Epithelial cell of prostate (primary cell): ENCODE results near the gene SENP7.
"Not testable (repeated sequence)": the region's sequence is repeated elsewhere in the genome, so short reads cannot be mapped to it uniquely, and the experiment has no call there.

Experiments
- DNase-seq: peaks from one replicate; pipeline ENCODE4 v3.0.0-alpha.2; 2011; ENCODE audit warnings: low read depth, low spot score
- H3K27ac ChIP-seq: fragments of 450-650 bp; 2 replicates; pipeline ENCODE4 v1.5.1; 2017; ENCODE audit warnings: mild to moderate bottlenecking

The SENP7 gene

DNA sequence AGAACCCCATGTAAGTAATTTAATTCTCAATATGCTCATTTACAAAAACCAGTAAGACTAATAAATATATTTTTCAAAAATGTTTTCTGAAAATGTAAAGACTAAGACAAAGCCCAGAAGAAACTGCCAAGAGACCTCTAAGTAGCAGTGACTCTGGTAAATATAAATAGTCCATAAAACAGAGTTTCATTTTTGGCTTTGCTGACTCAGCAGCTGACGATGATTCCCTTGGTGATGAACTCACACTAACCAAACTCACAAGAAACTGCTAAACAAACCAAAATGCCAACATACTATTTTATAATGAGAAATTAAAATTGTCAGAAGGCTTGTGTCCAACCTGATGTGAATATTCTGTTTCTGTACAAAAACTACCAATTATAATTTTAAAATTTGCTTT lies 161.2 kb downstream of the SENP7 start:
- no peak for DNase-seq
- no peak overlapping the region for H3K27ac ChIP-seq

DNA sequence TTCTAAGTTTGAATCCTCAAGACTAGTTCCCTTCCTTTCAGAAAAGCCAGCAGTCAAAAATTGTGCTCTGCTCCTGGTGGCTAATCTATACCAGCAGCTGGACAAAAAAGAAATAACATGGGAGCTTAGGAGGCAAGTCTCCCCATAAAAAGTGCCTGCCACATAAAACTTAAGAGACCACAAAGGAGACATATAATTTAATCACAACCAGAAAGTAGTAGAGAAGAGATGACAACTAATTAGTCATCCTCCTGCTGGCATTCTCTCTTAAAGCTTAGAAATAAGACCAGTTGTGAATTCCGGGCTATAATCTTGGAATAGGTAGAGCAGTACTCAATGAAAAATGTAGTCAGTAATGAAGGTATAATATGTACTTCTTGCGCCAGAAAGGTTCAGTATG lies 172.4 kb downstream of the SENP7 start:
- DNase-seq = no peak

DNA sequence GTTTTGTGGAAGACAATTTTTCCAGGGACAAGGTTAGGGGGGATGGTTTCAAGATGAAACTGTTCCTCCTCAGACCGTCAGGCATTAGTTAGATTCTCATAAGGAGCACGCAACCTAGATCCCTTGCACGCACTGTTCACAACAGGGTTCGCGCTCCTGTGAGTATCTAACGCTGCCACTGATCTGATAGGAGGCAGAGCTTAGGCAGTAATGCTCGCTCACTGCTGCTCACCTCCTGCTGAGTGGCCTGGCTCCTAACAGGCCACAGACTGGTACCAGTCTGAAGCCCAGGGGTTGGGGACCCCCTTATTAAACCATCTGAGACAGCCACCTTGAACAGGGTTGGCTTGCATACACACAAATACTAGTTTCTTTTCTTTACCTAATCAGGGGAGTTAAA lies 179.1 kb downstream of the SENP7 start:
- H3K27ac ChIP-seq = no peak overlapping the region
- no peak for DNase-seq

More for the DNA sequence above, 172.4 kb downstream of the SENP7 start:
- no peak overlapping the region for H3K27ac ChIP-seq

DNA sequence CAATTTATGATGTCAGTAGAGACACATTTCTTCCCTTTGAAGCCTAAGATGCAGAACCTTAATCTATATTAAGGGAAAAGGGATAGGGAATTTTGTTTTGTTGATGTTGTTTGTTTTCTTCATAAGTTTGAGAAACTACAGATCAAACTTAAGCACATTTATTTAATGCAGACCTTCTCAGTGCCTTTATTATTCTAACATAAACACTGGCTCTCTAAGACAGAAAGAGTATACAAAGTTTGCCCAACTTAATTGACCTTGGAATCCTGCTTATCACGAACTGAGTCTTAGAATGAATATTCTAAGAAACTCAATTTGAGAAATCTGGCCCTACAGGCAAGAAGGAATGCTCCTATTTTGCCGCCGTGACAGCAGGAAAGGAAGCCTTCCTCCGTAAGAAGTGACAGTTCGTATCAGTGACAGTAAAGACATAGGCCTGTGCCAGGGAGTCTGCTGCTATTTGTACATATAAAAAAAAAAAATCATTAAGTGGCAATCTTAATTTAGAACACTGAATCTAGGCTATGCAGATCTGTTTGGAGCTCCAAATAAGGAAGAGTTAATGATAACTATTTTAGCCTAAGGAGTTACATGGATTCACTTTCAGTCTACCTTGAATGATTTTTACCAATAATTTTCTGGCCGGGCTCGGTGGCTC lies 183.9 kb downstream of the SENP7 start:
- H3K27ac ChIP-seq = no peak overlapping the region
- no peak for DNase-seq

DNA sequence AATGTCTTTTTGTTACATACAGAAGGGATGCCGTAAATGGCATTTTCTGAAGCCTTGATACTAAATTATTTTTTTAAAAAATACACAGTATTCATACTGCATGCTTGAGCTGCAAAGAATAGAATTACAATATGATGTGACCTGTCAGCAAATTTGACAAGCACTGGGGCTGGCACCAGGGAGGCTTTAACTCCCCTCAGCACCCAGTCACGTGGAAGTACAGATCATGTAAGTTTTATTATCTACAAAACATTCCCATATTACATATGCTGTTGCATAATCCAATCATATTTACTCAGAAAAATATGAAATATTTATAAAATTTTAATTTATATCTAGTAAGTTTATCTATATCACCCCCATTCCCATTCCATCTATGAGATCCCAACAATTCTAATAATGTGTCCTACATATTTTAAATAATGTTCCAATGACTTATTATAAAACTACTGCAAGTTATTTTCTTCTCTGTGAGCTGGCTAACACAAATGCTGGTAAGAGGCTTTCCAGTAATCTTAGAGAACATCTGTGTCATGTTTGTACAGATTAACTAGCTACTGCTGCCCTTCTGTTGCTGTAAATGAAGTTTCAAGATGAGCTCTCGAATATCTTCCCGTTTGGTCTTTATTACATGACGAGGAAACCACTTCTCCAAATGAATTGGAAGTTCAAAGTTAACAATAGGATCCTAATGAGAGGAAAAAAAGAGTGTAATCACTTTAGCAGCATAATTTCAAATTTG lies 187.4 kb downstream of the SENP7 start:
- DNase-seq = no peak
- no peak overlapping the region for H3K27ac ChIP-seq

DNA sequence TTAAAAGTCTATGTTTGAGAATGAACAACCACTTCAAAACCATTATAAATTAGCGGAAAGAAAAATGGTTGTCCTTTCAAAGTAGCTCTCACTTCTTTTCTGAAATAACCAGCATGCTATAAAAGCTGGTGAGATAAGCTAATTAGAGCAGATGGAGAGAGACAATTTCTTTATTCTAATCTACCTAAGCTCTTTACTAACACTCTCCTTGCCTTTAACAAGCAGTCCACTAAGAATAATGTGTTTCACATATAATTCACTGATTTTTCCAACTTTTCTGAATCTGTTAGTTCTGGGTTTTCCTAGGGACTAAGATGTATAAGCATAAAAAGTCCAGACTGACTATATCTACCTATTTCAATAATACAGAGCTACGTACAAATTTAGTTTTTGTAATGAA lies 192.5 kb downstream of the SENP7 start, which contains the start of gene IMPG2:
IMPG2 (minus strand) TSS at position 101 of the 400 bp plus-strand sequence. CDS start 203 bp downstream, outside the sequence.
- no peak for DNase-seq
- no peak within 1 kb of the TSS for H3K27ac ChIP-seq

DNA sequence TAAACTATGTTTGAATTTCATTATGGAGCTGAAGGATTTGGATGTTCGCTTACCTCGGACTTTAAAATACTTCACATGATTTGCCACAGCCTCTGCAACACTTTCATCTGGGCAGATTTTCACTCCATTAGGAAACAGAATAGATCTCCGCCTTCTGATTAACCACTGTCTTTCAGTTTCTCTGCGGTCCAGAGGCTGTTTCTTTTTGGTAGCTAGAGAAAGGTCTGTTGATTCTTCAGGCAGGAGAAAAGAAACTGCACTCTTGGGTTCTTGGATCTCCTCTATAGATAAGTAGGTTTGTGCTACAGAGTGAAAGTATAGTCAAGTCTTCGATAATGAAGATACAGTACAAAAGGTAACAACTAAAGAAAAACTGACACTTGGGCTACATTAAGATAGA lies 193.5 kb downstream of the SENP7 start:
- no peak overlapping the region for H3K27ac ChIP-seq
- no peak for DNase-seq

DNA sequence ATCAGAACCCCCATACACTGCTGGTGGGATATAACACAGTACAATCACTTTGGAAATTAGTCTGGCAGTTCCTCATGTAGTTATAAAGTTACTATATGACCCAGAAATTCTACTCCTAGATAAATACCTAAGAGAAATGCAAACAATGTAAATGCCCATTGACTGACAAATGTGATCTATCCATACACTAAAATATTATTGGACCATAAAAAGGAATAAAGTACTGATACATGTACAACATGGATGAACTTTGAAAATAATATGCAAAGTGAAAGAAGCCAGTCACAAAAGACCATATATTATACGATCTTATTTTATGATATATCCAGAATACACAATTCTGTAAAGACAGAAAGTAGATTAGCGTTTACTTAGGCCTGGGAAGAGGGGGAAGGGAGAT lies 200.5 kb downstream of the SENP7 start:
- DNase-seq = no peak
- no peak overlapping the region for H3K27ac ChIP-seq

DNA sequence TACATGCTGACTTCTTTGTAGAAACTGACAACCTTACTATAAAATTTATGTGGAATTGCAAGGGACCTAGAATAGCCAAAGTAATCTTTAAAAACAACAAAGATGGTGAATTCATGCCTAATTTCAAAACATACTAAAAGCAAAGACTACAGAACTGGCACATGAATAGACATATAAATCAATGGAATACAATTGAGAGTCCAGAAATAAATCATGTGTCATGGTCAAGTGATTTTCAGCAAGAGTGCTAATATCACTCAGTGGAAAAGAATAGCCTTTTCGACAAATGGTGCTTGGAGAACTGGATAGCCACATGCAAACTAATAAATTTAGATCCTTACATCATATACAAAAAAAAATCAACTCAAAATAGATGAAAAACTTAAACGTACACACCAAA lies 201.3 kb downstream of the SENP7 start:
- no peak overlapping the region for H3K27ac ChIP-seq
- DNase-seq = no peak

DNA sequence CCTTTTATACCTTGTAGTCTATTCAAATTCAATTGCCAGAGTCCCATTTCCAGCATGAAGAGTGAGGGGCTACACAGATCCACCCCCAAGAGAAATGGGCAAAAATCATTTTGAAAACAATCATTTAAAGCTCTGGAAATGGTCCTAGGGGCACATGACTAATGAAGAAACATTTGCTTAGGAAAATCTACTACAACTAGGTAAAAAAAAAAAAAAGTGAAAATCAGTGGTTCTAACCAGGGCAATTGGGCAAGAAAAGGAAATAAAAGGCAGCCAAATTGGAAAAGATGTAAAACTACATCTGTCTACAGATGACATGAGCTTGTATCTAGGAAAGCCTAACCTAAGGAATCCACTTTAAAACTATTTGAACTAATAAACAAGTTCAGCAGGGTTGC lies 202.0 kb downstream of the SENP7 start:
- no peak overlapping the region for H3K27ac ChIP-seq
- DNase-seq = no peak

DNA sequence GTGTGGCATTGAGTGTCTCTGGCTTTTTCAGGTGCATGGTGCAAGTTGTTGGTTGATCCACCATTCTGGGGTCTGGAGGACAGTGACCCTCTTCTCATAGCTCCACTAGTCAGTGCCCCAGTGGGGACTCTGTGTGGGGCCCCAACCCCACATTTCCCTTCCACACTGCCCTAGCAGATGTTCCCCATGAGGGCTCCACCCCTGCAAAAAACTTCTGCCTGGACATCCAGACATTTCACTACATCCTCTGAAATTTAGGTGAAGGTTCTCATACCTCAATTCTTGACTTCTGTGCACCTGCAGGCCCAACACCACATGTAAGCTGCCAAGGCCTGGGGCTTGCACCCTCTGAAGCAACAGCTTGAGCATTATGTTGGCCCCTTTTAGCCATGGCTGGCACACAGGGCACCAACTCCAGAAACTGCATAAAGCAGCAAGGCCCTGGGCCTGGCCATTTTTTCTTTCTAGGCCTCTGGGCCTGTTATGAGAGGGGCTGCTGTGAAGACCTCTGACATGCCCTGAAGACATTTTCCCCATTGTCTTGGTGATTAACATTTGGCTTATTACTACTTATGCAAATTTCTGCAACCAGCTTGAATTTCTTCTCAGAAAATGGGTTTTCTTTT lies 204.8 kb downstream of the SENP7 start:
- not testable (repeated sequence) for H3K27ac ChIP-seq, DNase-seq

DNA sequence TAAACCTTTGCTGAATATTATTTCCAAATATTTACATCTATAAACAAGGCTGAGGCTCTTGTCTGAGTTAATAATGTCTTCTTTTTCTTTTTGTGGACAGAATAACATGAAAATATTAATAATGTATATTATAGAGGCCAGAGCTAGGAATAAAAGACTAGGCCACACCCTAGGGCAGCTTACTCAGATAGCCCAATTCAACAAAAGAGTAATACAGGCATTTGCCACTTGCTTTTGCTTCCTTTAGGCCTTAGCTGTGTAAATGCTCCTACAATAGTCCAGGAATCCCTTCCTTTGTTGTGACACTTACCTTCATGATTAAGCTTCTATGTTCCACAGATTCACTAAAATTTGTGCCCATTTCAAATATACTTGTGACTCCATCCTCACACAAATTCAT lies 209.2 kb downstream of the SENP7 start:
- DNase-seq = no peak
- H3K27ac ChIP-seq = no peak overlapping the region

DNA sequence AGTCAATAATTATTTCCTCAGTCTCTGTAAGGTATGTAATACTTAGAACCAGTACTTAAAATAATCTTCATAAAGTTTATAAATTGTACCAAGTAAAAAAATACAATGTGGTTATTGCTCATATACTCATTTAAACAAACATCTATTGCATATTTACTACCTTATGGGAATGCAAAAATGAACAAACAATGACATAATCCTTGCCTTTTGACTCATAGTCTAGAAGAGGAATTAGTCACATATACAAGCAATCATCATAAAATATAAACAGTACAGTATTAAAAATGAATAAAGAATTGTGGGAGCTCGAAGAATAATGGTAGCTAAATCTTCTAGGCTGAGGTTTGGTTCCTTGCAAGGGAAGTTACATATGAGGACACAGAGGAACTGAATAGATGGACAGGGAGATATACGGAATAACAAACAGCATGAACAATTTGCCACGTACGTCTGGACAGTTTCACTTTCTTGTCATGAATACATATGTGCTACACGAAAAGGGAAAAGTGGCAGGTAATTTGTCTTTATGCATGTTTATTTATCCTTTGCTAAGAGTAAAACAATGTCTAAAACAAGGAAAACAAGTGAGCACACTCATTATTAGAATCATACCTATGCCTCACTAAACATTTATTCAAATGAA lies 209.8 kb downstream of the SENP7 start:
- DNase-seq = peak; percentile 51
- H3K27ac ChIP-seq = no peak overlapping the region

DNA sequence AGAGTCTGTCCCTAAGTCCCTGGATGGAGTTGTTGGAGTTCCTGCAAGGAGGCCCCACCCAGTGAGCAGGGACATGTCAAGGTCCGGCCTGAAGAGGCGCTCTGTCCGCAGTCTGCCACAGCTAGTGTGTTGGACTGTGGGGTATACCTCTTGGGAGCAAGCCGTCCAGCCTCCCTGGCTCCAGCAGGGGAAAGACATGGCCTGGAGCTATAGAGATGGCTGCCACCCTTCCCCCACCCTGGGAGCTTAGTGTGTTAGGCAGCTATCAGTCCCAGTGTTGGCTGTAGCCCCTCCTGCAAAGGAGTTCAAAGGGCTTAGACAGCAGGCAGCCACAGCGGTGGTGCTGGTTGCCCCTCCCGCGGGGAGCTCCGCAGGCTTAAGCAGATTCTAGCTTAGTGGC lies 212.9 kb downstream of the SENP7 start:
- H3K27ac ChIP-seq = no peak overlapping the region
- no peak for DNase-seq

DNA sequence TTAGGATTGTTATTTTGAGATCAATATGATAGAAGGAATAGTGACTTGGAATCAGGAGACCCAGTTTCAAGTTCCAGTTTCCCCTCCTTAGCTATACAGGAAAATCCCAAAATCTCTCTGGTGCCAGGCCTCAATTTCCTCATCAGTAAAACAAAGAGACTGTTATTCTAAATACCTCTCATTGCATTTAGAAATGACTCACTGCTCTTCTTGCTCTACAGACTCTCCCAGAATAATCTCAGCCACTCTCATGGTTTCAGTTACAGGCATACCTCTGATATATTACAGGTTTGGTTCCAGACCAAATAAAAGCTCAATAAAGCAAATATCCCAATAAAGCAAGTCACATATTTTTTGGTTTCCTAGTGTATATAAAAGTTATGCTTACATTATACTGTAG lies 221.0 kb downstream of the SENP7 start:
- no peak overlapping the region for H3K27ac ChIP-seq

DNA sequence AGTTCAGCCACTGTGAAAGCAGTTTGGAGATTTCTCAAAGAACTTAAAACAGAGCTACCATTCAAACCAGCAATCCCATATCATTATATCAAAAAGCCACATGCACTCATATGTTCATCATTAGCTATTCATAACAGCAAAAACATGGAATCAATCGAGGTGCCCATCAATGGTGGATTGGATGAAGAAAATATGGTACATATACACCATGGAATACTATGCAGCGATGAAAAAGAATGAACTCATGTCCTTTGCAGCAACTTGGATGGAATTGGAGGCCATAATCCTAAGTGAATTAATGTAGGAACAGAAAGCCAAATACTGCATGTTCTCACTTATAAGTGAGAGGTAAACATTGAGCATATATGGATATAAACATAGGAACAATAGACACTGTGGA lies 224.7 kb downstream of the SENP7 start:
- no peak overlapping the region for H3K27ac ChIP-seq
- DNase-seq = no peak

More for the DNA sequence above, 221.0 kb downstream of the SENP7 start:
- peak; percentile 29 for DNase-seq

DNA sequence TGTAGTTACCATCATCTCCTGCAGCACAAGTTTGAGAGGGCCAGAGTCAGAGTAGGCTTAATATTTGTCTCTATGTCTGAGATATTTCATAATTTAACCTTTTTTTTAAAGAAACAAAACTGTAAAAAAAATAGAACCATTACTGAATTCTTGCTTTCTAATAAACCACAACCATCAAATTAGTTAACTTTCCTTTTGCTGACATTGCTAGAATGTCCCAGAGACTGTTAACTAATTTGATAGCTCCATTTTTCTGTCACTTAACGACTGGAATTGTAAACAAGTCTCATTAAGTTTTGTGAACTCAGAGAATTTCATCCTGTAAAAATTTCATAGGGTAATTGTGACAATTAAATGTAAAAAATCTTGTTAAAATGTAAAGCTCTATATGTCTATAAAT lies 228.3 kb downstream of the SENP7 start:
- no peak overlapping the region for H3K27ac ChIP-seq
- no peak for DNase-seq

DNA sequence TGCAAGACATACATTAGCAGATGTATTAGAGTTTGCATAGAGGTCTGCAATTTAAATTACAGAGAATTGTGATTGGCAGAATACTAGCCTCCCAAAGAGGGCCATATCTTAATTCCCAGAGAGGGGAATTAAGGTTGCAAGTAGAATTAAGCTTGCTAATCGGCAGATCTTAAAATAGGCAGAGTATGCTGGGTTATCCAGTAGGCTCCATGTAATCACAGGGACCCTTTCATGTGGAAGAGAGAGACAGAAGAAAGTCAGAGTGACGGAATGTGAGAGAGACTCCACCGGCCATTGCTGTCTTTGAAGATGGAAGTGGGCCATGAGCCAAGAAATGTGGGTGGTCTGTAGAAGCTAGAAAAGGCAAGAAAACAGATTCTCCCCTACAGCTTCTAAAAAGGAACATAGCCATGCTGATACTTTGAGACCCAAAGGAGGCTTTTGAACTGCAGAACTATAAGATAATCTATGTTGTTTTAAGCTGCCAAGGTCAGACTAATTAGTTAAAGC lies 231.4 kb downstream of the SENP7 start:
- no peak overlapping the region for H3K27ac ChIP-seq
- no peak for DNase-seq

DNA sequence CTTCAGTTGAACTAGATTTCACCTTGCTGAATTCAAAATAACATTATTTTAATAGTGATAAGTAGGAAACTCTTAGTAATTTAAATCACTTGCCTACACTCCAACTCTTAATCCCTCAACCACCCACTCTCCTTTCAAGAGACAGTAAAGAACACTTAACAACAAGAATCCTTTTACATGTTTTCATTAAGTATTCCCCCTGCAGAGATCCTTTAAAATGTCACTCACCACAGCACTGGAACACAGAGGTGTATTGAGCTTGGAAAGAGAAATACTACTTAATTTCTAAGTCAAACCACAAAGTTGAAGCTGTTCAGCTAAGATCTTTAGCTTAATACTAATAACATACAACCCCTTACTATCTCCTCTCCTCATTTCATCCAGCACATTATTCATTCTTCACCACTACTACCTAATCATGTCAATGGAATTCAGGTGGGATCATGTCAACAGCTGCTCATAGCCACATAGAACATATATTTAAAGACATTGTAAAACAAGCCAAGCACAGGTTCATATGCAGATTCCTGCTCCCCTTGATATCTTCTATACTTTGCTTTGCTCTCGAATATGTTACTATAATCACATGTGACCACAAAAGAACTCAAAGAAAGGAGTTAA lies 233.1 kb downstream of the SENP7 start:
- no peak for DNase-seq
- peak overlapping the region; percentile 5 for H3K27ac ChIP-seq

DNA sequence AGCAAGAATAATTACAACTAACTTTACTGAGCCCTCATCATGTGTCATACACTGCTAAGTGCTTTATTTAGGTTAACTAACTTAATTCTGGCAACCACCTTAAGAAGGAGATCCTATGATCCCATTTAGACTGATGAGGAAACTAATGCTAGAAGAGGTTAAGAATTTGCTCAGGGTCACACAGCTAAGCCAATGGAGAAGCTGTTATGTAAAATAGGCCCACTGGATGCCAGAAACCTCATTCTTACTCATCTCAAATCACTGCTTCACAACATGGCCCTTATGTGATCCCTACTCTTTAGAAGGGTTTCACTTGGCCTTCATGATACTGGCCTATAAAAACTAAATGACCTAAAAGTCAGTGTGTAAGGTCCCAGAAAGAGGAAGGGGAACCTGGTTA lies 233.8 kb downstream of the SENP7 start:
- no peak for DNase-seq

More for the DNA sequence above, 233.8 kb downstream of the SENP7 start:
- peak overlapping the region; percentile 5 for H3K27ac ChIP-seq
